SK-N-SH (cell line): ENCODE data around the gene FNDC10. TPM values are rescaled to one million over a fixed set of nuclear protein-coding genes. Genes with fewer than 3 reads are reported as not detected.

Experiments
- CTCF ChIA-PET: fragments of 300-600, 350-600 bp; formaldehyde crosslinking; extraction: SDS; loops from one replicate; lab custom pipeline; 2021; lab: Yijun Ruan, JAX
- POLR2A ChIA-PET: fragments of 350-600 bp; sonication (Branson Sonifier 250); formaldehyde crosslinking; extraction: SDS; loops from one replicate; lab custom pipeline; 2020; ENCODE audit warnings: antibody characterized with exemption, inconsistent platforms; lab: Yijun Ruan, JAX
- DNase-seq: peaks from one replicate; pipeline ENCODE4 v3.0.0; 2012
- H2AFZ ChIP-seq: fragments of 200-600 bp; sonication (generic); 2 replicates; pipeline ENCODE4 v1.8.1; 2016; ENCODE audit warnings: antibody characterized with exemption, mild to moderate bottlenecking, low read depth
- H3F3A ChIP-seq: fragments of 200-600 bp; sonication (generic); replicated peaks from 2 replicates; pipeline ENCODE3; 2016; ENCODE audit warnings: antibody characterized with exemption, mild to moderate bottlenecking; ENCODE audit not compliant: insufficient read depth
- H3K27ac ChIP-seq, 2 experiments: fragments of 200-500 bp in 1 of 2; fragments of 200-600 bp in 1 of 2; sonication (Bioruptor generic) in 1 of 2; sonication (generic), shearing (Covaris generic) in 1 of 2; 2 replicates each; pipeline versions ENCODE4 v1.5.1 to v1.6.1; 2014 to 2016; ENCODE audit warnings: low read depth in 2 of 2, inconsistent platforms in 1 of 2, low read length in 1 of 2, mild to moderate bottlenecking in 1 of 2, mixed read lengths in 1 of 2
- H3K27me3 ChIP-seq: fragments of 200-600 bp; sonication (generic), shearing (Covaris generic); 2 replicates; pipeline ENCODE4 v1.6.1; 2016; ENCODE audit warnings: mixed run types; ENCODE audit not compliant: insufficient read depth
- H3K36me3 ChIP-seq, 2 experiments: fragments of 200-500 bp in 1 of 2; fragments of 200-600 bp in 1 of 2; sonication (Bioruptor generic) in 1 of 2; sonication (generic) in 1 of 2; replicated peaks in 1 of 2; 2 replicates each; pipeline versions ENCODE3 to v1.5.1; 2014 to 2016; ENCODE audit warnings: low read length in 1 of 2, mild to moderate bottlenecking in 1 of 2; ENCODE audit not compliant: insufficient read depth in 2 of 2, control insufficient read depth in 1 of 2
- H3K4me1 ChIP-seq, 2 experiments: fragments of 200-500 bp in 1 of 2; fragments of 200-600 bp in 1 of 2; sonication (Bioruptor generic) in 1 of 2; sonication (generic), shearing (Covaris generic) in 1 of 2; 2 replicates each; pipeline versions ENCODE4 v1.5.1 to v1.6.1; 2014 to 2016; ENCODE audit warnings: low read depth in 1 of 2, low read length in 1 of 2, mixed run types in 1 of 2; ENCODE audit not compliant: insufficient read depth in 2 of 2, control insufficient read depth in 1 of 2
- H3K4me2 ChIP-seq: fragments of 200-600 bp; sonication (generic), shearing (Covaris generic); 2 replicates; pipeline ENCODE4 v1.6.1; 2017; ENCODE audit warnings: mixed run types
- H3K4me3 ChIP-seq, 2 experiments: fragments of 200-500 bp in 1 of 2; fragments of 200-600 bp in 1 of 2; sonication (Bioruptor generic) in 1 of 2; sonication (generic), shearing (Covaris generic) in 1 of 2; 2 replicates each; pipeline versions ENCODE4 v1.5.1 to v1.8.1; 2014 to 2016; ENCODE audit warnings: low read depth in 2 of 2, inconsistent platforms in 1 of 2, low read length in 1 of 2, mild to moderate bottlenecking in 1 of 2, mixed read lengths in 1 of 2, moderate library complexity in 1 of 2
- H3K79me2 ChIP-seq: fragments of 200-600 bp; sonication (generic); 2 replicates; pipeline ENCODE4 v1.8.1; 2017; ENCODE audit warnings: mild to moderate bottlenecking; ENCODE audit not compliant: insufficient read depth
- H3K9ac ChIP-seq: fragments of 200-600 bp; sonication (generic); 2 replicates; pipeline ENCODE4 v1.6.1; 2017; ENCODE audit warnings: mixed run types
- H3K9me2 ChIP-seq: fragments of 200-600 bp; sonication (generic); 2 replicates; pipeline ENCODE4 v1.6.1; 2017; ENCODE audit warnings: mixed run types
- H3K9me3 ChIP-seq: fragments of 200-600 bp; sonication (generic); 2 replicates; pipeline ENCODE4 v1.6.1; 2017; ENCODE audit warnings: mixed run types, mild to moderate bottlenecking, moderate library complexity
- H4K20me1 ChIP-seq: fragments of 200-600 bp; sonication (generic); 2 replicates; pipeline ENCODE4 v1.6.1; 2017; ENCODE audit warnings: mild to moderate bottlenecking, mixed run types; ENCODE audit not compliant: insufficient read depth
- ELF1 ChIP-seq: IDR thresholded peaks from 2 replicates; pipeline ENCODE4 v1.4.0; 2012
- FOXM1 ChIP-seq: IDR thresholded peaks from 2 replicates; pipeline ENCODE4 v1.4.0; 2012; ENCODE audit warnings: low read depth, mild to moderate bottlenecking
- GABPA ChIP-seq: IDR thresholded peaks from 2 replicates; pipeline ENCODE4 v1.4.0; 2012; ENCODE audit warnings: low read depth, mild to moderate bottlenecking
- MEF2A ChIP-seq: IDR thresholded peaks from 2 replicates; pipeline ENCODE4 v1.4.0; 2012; ENCODE audit warnings: low read depth, borderline replicate concordance
- MXI1 ChIP-seq: IDR thresholded peaks from 2 replicates; pipeline ENCODE4 v1.6.1; 2012; ENCODE audit warnings: mild to moderate bottlenecking, low read depth, low read length, improper control_type of control experiment
- NFIC ChIP-seq: IDR thresholded peaks from 2 replicates; pipeline ENCODE4 v1.4.0; 2012; ENCODE audit warnings: borderline replicate concordance
- POLR2AphosphoS5 ChIP-seq: IDR thresholded peaks from 2 replicates; pipeline ENCODE4 v1.6.1; 2012; ENCODE audit warnings: low read depth, low read length
- RAD21 ChIP-seq: IDR thresholded peaks from 2 replicates; pipeline ENCODE4 v1.6.1; 2012; ENCODE audit warnings: mild to moderate bottlenecking, low read length
- RCOR1 ChIP-seq: fragments of 150-350 bp; IDR thresholded peaks from 2 replicates; pipeline ENCODE4 v1.6.1; 2017; ENCODE audit warnings: antibody characterized with exemption, low read length
- RFX5 ChIP-seq: IDR thresholded peaks from 2 replicates; pipeline ENCODE4 v1.6.1; 2012; ENCODE audit warnings: mild to moderate bottlenecking, improper control_type of control experiment, low read length
- TAF1 ChIP-seq: IDR thresholded peaks from 2 replicates; pipeline ENCODE4 v1.6.1; 2012; ENCODE audit warnings: low read depth, mild to moderate bottlenecking, low read length, moderate library complexity, borderline replicate concordance
- TCF12 ChIP-seq: IDR thresholded peaks from 2 replicates; pipeline ENCODE4 v1.4.0; 2012
- TEAD4 ChIP-seq: IDR thresholded peaks from 2 replicates; pipeline ENCODE4 v1.4.0; 2012; ENCODE audit warnings: mild to moderate bottlenecking, borderline replicate concordance; ENCODE audit not compliant: insufficient read depth
- WGBS: methylation state at CpG from one replicate; pipeline ENCODE4 v1.1.6; 2017; ENCODE audit warnings: low lambda C conversion rate; 5-methylcytosine and 5-hydroxymethylcytosine counted together
- polyA plus RNA-seq, 3 experiments: library from polyadenylated mRNA; depleted of rRNA; stranded (reverse); fragments of >200 nt; gene quantifications; 2 replicates each; pipeline ENCODE4 v1.2.3, GENCODE V29; 2012
- TF ChIP-seq, protein P1 (sequence below): fragments of 200-600 bp; sonication (generic); IDR thresholded peaks from 2 replicates; pipeline ENCODE4 v1.6.1; 2017; ENCODE audit warnings: antibody characterized with exemption, mild to moderate bottlenecking, moderate library complexity
- TF ChIP-seq, protein P2 (sequence below): IDR thresholded peaks from 2 replicates; pipeline ENCODE4 v1.6.1; 2012; ENCODE audit warnings: mild to moderate bottlenecking, low read depth, low read length, moderate library complexity
- TF ChIP-seq, protein P3 (sequence below): IDR thresholded peaks from 2 replicates; pipeline ENCODE4 v1.4.0; 2012; ENCODE audit warnings: low read depth
- TF ChIP-seq, protein P4 (sequence below): IDR thresholded peaks from 2 replicates; pipeline ENCODE4; 2012
- TF ChIP-seq, protein P5 (sequence below): IDR thresholded peaks from 2 replicates; pipeline ENCODE4 v1.4.0; 2012; ENCODE audit warnings: low read depth, borderline replicate concordance

FNDC10 gene
- polyA plus RNA-seq, 1 of the 3 experiments (the other 2 are of a cell fraction) = 6.7 TPM

DNA sequence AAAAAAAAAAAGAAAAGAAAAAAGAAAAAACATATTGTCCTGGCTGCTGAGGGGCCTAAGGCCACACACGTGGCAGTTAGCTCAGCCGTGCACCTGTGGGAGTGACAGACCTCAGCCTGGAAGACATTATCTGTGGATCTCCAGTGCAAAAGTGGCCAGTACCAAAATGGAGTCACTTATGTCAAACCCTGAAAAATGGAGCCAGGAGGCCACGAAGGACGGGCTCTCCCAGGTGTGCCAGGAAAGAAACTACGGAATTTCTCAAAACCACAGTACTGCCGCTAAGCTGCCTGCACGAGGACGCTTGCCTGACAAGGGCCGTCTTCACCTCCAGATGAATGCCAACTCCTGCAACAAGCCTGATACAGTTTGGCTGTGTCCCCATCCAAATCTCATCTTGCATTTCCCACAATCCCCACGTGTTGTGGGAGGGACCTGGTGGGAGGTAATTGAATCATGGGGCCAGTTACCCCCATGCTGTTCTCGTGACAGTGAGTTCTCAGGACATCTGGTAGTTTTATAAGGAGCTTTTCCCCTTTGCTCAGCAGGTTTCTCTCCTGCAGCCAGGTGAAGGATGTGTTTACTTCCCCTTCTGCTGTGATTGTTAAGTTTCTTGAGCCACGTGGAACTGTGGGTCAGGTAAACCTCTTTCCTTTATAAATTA lies 10.0 kb upstream of the FNDC10 start:
- H3K27me3 ChIP-seq = no peaks in the 10 kb centered on the region
- CTCF ChIA-PET = no interaction called here
- no peak overlapping the region for H3K4me3 ChIP-seq
- no peak for TF ChIP-seq MEF2A
- TF ChIP-seq, protein P1, sequence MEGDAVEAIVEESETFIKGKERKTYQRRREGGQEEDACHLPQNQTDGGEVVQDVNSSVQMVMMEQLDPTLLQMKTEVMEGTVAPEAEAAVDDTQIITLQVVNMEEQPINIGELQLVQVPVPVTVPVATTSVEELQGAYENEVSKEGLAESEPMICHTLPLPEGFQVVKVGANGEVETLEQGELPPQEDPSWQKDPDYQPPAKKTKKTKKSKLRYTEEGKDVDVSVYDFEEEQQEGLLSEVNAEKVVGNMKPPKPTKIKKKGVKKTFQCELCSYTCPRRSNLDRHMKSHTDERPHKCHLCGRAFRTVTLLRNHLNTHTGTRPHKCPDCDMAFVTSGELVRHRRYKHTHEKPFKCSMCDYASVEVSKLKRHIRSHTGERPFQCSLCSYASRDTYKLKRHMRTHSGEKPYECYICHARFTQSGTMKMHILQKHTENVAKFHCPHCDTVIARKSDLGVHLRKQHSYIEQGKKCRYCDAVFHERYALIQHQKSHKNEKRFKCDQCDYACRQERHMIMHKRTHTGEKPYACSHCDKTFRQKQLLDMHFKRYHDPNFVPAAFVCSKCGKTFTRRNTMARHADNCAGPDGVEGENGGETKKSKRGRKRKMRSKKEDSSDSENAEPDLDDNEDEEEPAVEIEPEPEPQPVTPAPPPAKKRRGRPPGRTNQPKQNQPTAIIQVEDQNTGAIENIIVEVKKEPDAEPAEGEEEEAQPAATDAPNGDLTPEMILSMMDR = no peak
- no peak for TF ChIP-seq TAF1
- TF ChIP-seq, protein P2, sequence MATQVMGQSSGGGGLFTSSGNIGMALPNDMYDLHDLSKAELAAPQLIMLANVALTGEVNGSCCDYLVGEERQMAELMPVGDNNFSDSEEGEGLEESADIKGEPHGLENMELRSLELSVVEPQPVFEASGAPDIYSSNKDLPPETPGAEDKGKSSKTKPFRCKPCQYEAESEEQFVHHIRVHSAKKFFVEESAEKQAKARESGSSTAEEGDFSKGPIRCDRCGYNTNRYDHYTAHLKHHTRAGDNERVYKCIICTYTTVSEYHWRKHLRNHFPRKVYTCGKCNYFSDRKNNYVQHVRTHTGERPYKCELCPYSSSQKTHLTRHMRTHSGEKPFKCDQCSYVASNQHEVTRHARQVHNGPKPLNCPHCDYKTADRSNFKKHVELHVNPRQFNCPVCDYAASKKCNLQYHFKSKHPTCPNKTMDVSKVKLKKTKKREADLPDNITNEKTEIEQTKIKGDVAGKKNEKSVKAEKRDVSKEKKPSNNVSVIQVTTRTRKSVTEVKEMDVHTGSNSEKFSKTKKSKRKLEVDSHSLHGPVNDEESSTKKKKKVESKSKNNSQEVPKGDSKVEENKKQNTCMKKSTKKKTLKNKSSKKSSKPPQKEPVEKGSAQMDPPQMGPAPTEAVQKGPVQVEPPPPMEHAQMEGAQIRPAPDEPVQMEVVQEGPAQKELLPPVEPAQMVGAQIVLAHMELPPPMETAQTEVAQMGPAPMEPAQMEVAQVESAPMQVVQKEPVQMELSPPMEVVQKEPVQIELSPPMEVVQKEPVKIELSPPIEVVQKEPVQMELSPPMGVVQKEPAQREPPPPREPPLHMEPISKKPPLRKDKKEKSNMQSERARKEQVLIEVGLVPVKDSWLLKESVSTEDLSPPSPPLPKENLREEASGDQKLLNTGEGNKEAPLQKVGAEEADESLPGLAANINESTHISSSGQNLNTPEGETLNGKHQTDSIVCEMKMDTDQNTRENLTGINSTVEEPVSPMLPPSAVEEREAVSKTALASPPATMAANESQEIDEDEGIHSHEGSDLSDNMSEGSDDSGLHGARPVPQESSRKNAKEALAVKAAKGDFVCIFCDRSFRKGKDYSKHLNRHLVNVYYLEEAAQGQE = no peak
- TF ChIP-seq ELF1 = no peak
- TF ChIP-seq RCOR1 = no peak
- TF ChIP-seq RAD21 = no peak
- TF ChIP-seq FOXM1 = no peak
- TF ChIP-seq, protein P3, sequence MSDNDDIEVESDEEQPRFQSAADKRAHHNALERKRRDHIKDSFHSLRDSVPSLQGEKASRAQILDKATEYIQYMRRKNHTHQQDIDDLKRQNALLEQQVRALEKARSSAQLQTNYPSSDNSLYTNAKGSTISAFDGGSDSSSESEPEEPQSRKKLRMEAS = no peak
- no peak for TF ChIP-seq RFX5
- no peak for TF ChIP-seq POLR2AphosphoS5
- TF ChIP-seq TEAD4 = no peak
- no peak for TF ChIP-seq TCF12
- TF ChIP-seq MXI1 = no peak
- TF ChIP-seq, protein P4, sequence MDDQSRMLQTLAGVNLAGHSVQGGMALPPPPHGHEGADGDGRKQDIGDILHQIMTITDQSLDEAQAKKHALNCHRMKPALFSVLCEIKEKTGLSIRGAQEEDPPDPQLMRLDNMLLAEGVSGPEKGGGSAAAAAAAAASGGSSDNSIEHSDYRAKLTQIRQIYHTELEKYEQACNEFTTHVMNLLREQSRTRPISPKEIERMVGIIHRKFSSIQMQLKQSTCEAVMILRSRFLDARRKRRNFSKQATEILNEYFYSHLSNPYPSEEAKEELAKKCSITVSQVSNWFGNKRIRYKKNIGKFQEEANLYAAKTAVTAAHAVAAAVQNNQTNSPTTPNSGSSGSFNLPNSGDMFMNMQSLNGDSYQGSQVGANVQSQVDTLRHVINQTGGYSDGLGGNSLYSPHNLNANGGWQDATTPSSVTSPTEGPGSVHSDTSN = no peak
- no peak for TF ChIP-seq NFIC
- TF ChIP-seq, protein P5, sequence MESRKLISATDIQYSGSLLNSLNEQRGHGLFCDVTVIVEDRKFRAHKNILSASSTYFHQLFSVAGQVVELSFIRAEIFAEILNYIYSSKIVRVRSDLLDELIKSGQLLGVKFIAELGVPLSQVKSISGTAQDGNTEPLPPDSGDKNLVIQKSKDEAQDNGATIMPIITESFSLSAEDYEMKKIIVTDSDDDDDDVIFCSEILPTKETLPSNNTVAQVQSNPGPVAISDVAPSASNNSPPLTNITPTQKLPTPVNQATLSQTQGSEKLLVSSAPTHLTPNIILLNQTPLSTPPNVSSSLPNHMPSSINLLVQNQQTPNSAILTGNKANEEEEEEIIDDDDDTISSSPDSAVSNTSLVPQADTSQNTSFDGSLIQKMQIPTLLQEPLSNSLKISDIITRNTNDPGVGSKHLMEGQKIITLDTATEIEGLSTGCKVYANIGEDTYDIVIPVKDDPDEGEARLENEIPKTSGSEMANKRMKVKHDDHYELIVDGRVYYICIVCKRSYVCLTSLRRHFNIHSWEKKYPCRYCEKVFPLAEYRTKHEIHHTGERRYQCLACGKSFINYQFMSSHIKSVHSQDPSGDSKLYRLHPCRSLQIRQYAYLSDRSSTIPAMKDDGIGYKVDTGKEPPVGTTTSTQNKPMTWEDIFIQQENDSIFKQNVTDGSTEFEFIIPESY = no peak
- no peak for TF ChIP-seq GABPA
- no peak overlapping the region for H3K9ac ChIP-seq
- DNase-seq = no peak
- peaks cover 9% of the 10 kb centered on the region for H4K20me1 ChIP-seq
- peaks cover 0 to 9% of the 10 kb centered on the region in 2 experiments; a peak in 1 of 4 replicates for H3K4me1 ChIP-seq
- no peaks in the 10 kb centered on the region for H3F3A ChIP-seq
- no peak overlapping the region for H3K27ac ChIP-seq
- POLR2A ChIA-PET = no interaction called here
- H3K9me2 ChIP-seq = no peaks in the 10 kb centered on the region
- H3K36me3 ChIP-seq = no peaks in the 10 kb centered on the region
- no peaks in the 10 kb centered on the region for H3K9me3 ChIP-seq
- peaks cover 18% of the 10 kb centered on the region for H3K79me2 ChIP-seq
- 75% methylated on average over 10 of the region's 12 CpGs for WGBS
- no peak overlapping the region for H2AFZ ChIP-seq
- no peak overlapping the region for H3K4me2 ChIP-seq
